K562 (cell line): Measurements from ENCODE around the gene GCNA. TPM values are rescaled to one million over a fixed set of nuclear protein-coding genes. Genes with fewer than 3 reads are reported as not detected.

Source experiments
- CHD4 ChIP-seq: fragments of 200-600 bp; sonication (generic); IDR thresholded peaks from 3 replicates; pipeline ENCODE4 v1.6.1; 2012; ENCODE audit warnings: low read depth, mild to moderate bottlenecking, mixed read lengths, low read length, inconsistent platforms; ENCODE audit not compliant: insufficient read depth, insufficient replicate concordance, poor library complexity, severe bottlenecking
- DMBX1 ChIP-seq: fragments of 250-450 bp; sonication (Bioruptor Pico); IDR thresholded peaks from 2 replicates; pipeline ENCODE4 v1.8.0; 2022; ENCODE audit warnings: inconsistent platforms, mild to moderate bottlenecking, moderate library complexity, borderline replicate concordance
- HDAC2 ChIP-seq: fragments of 450-650 bp; IDR thresholded peaks from 2 replicates; pipeline ENCODE4 v1.6.1; 2016; ENCODE audit warnings: mild to moderate bottlenecking
- HDGF ChIP-seq: fragments of 450-650 bp; IDR thresholded peaks from 2 replicates; pipeline ENCODE4 v1.6.1; 2016
- HIVEP1 ChIP-seq: fragments of 250-450 bp; sonication (Bioruptor Pico); IDR thresholded peaks from 2 replicates; pipeline ENCODE4 v1.4.0; 2020; ENCODE audit warnings: mild to moderate bottlenecking
- LEF1 ChIP-seq: fragments of 450-650 bp; IDR thresholded peaks from 2 replicates; pipeline ENCODE4 v1.6.1; 2016; ENCODE audit warnings: mild to moderate bottlenecking
- POLR2AphosphoS2 ChIP-seq: IDR thresholded peaks from 2 replicates; pipeline ENCODE4 v1.6.1; 2012; ENCODE audit warnings: low read length, improper control_type of control experiment
- SMAD4 ChIP-seq: fragments of 250-450 bp; sonication (Bioruptor Pico); conservative IDR thresholded peaks from 2 replicates; pipeline ENCODE4 v1.8.0; 2021; ENCODE audit warnings: inconsistent platforms, mild to moderate bottlenecking, moderate library complexity
- SNRNP70 ChIP-seq: fragments of 200-400 bp; formaldehyde crosslinking; optimal IDR thresholded peaks from 2 replicates; pipeline ENCODE3; 2017; ENCODE audit warnings: low read depth, low read length
- SREBF1 ChIP-seq: fragments of 150-350 bp; IDR thresholded peaks from 2 replicates; pipeline ENCODE4 v1.6.1; 2014; ENCODE audit warnings: antibody characterized with exemption, low read depth, low read length, borderline replicate concordance
- U2AF1 ChIP-seq: fragments of 200-400 bp; formaldehyde crosslinking; optimal IDR thresholded peaks from 2 replicates; pipeline ENCODE3; 2017; ENCODE audit warnings: mild to moderate bottlenecking, low read depth, low read length, moderate library complexity
- ZFP1 ChIP-seq: fragments of 450-650 bp; formaldehyde crosslinking; IDR thresholded peaks from 2 replicates; pipeline ENCODE4 v1.4.0; 2020; ENCODE audit warnings: mild to moderate bottlenecking, mixed read lengths
- ZNF431 ChIP-seq: sonication (generic); formaldehyde crosslinking; IDR thresholded peaks from 2 replicates; pipeline ENCODE4 v1.8.0; 2022; ENCODE audit warnings: mild to moderate bottlenecking, missing genetic modification reagents
- ZNF445 ChIP-seq: fragments of 250-450 bp; sonication (Bioruptor Pico); IDR thresholded peaks from 2 replicates; pipeline ENCODE4 v1.4.0; 2020; ENCODE audit warnings: low read depth, mild to moderate bottlenecking, moderate library complexity
- ZNF75A ChIP-seq: fragments of 450-650 bp; formaldehyde crosslinking; IDR thresholded peaks from 2 replicates; pipeline ENCODE4 v1.4.0; 2020; ENCODE audit warnings: mild to moderate bottlenecking
- ZNF79 ChIP-seq: fragments of 250-450 bp; sonication (Bioruptor Pico); IDR thresholded peaks from 2 replicates; pipeline ENCODE4 v1.4.0; 2020; ENCODE audit warnings: low read depth, mild to moderate bottlenecking, moderate library complexity
- polyA plus RNA-seq, 8 experiments: library from polyadenylated mRNA; depleted of rRNA in 4 of 8; stranded (reverse) in 5 of 8; unstranded in 3 of 8; fragments of >200 nt; fragmentation: Nextera tagmentation in 2 of 8; fragmentation: Illumina TruSeq in 1 of 8; extraction: Ambion mirVana in 2 of 8; extraction: Trizol in 1 of 8; gene quantifications; 2 replicates each; pipeline versions ENCODE4 v1.2.1 to v1.2.3, GENCODE V29; 2011 to 2014; ENCODE audit warnings: inconsistent platforms in 1 of 8, missing spikeins in 1 of 8
- total RNA-seq, 7 experiments: library from RNA; depleted of rRNA in 6 of 7; stranded (reverse); fragments of >200 nt in 6 of 7; fragmentation: Illumina TruSeq in 2 of 7; extraction: Trizol in 2 of 7; gene quantifications; 2 replicates each; pipeline versions ENCODE4 v1.2.1 to v1.2.3, GENCODE V29; 2011 to 2021; ENCODE audit warnings: low replicate concordance in 1 of 7
- TF ChIP-seq, protein P1 (sequence below), 2 experiments: fragments of 150-350 bp in 1 of 2; IDR thresholded peaks; 2 replicates each; pipeline ENCODE4 v1.6.1; 2012 to 2016; ENCODE audit warnings: low read depth in 2 of 2, low read length in 2 of 2, mild to moderate bottlenecking in 1 of 2, moderate library complexity in 1 of 2
- TF ChIP-seq, protein P2 (sequence below): sonication (generic); formaldehyde crosslinking; IDR thresholded peaks from 2 replicates; pipeline ENCODE4 v1.8.0; 2022; ENCODE audit warnings: mild to moderate bottlenecking, missing genetic modification reagents
- TF ChIP-seq, protein P3 (sequence below): fragments of 250-450 bp; sonication (Bioruptor Pico); IDR thresholded peaks from 2 replicates; pipeline ENCODE4 v1.8.0; 2021; ENCODE audit warnings: moderate library complexity, mild to moderate bottlenecking, inconsistent platforms
- TF ChIP-seq, protein P4 (sequence below): fragments of 450-650 bp; conservative IDR thresholded peaks from 2 replicates; pipeline ENCODE4 v1.6.1; 2016; ENCODE audit warnings: missing genetic modification characterization, low read depth, mild to moderate bottlenecking, missing compliant biosample characterization, moderate library complexity

GCNA gene
- total and polyA plus RNA-seq, 9 of the 15 experiments (the other 6 are each of a cell fraction or from before 2014, with no cell fraction given) = 0.27 to 1.5 (median 0.86) TPM

DNA sequence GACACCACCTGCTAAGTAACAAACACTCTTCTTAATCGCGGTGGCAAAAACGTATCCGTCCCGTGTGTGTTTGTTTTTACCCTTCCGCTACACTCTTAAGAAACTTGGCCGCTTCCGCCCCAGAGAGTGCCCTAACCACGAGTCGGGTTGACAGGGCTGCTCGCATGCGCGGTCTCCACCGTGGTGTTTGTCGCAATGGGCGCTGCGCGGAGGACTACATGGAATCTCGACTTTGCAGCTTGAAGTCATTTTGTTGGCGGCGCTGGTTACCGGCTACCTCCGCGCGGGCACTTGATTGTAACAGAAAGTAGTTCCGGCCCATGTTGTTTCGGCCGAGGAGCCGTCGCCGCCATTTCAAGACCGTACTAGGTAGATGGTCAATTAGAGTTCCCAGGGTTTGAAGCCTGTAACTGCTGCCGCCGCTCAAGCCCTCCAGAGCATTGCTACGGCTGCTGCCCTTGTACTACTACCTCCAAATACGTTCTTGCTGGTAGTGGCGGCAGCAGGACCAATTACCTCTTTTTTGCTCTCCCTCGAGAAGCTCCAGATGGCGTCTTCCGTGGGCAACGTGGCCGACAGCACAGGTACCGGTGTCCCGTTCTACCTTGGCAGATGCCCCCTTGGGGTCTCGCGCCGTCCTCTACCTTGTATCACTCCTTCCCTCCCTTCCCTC lies 45.3 kb upstream of the GCNA start, which contains the start of gene OGT (continued):
- peak; percentile 55; the same call in 1 of the 2 replicates for TF ChIP-seq ZNF431
- no peak for TF ChIP-seq ZFP1 (CRISPR knock-in tag)
- no peak for TF ChIP-seq POLR2AphosphoS2
- TF ChIP-seq, protein P1, sequence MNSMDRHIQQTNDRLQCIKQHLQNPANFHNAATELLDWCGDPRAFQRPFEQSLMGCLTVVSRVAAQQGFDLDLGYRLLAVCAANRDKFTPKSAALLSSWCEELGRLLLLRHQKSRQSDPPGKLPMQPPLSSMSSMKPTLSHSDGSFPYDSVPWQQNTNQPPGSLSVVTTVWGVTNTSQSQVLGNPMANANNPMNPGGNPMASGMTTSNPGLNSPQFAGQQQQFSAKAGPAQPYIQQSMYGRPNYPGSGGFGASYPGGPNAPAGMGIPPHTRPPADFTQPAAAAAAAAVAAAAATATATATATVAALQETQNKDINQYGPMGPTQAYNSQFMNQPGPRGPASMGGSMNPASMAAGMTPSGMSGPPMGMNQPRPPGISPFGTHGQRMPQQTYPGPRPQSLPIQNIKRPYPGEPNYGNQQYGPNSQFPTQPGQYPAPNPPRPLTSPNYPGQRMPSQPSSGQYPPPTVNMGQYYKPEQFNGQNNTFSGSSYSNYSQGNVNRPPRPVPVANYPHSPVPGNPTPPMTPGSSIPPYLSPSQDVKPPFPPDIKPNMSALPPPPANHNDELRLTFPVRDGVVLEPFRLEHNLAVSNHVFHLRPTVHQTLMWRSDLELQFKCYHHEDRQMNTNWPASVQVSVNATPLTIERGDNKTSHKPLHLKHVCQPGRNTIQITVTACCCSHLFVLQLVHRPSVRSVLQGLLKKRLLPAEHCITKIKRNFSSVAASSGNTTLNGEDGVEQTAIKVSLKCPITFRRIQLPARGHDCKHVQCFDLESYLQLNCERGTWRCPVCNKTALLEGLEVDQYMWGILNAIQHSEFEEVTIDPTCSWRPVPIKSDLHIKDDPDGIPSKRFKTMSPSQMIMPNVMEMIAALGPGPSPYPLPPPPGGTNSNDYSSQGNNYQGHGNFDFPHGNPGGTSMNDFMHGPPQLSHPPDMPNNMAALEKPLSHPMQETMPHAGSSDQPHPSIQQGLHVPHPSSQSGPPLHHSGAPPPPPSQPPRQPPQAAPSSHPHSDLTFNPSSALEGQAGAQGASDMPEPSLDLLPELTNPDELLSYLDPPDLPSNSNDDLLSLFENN (IDR thresholded peaks at IDR 0.05; ENCODE audit: low read depth in 2 of 2, low read length in 2 of 2) = peak in 1 of 2 experiments; percentile 54; a peak in 1 of 4 replicates
- TF ChIP-seq SNRNP70 = no peak
- peak; percentile 63 for TF ChIP-seq SMAD4 (CRISPR knock-in tag)
- TF ChIP-seq ZNF79 = no peak
- TF ChIP-seq ZNF445 (CRISPR knock-in tag) = no peak
- no peak for TF ChIP-seq HIVEP1 (CRISPR knock-in tag)
- TF ChIP-seq, protein P2, sequence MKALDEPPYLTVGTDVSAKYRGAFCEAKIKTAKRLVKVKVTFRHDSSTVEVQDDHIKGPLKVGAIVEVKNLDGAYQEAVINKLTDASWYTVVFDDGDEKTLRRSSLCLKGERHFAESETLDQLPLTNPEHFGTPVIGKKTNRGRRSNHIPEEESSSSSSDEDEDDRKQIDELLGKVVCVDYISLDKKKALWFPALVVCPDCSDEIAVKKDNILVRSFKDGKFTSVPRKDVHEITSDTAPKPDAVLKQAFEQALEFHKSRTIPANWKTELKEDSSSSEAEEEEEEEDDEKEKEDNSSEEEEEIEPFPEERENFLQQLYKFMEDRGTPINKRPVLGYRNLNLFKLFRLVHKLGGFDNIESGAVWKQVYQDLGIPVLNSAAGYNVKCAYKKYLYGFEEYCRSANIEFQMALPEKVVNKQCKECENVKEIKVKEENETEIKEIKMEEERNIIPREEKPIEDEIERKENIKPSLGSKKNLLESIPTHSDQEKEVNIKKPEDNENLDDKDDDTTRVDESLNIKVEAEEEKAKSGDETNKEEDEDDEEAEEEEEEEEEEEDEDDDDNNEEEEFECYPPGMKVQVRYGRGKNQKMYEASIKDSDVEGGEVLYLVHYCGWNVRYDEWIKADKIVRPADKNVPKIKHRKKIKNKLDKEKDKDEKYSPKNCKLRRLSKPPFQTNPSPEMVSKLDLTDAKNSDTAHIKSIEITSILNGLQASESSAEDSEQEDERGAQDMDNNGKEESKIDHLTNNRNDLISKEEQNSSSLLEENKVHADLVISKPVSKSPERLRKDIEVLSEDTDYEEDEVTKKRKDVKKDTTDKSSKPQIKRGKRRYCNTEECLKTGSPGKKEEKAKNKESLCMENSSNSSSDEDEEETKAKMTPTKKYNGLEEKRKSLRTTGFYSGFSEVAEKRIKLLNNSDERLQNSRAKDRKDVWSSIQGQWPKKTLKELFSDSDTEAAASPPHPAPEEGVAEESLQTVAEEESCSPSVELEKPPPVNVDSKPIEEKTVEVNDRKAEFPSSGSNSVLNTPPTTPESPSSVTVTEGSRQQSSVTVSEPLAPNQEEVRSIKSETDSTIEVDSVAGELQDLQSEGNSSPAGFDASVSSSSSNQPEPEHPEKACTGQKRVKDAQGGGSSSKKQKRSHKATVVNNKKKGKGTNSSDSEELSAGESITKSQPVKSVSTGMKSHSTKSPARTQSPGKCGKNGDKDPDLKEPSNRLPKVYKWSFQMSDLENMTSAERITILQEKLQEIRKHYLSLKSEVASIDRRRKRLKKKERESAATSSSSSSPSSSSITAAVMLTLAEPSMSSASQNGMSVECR (CRISPR knock-in tag) = no peak
- TF ChIP-seq, protein P3, sequence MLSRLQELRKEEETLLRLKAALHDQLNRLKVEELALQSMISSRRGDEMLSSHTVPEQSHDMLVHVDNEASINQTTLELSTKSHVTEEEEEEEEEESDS (CRISPR knock-in tag) = no peak
- TF ChIP-seq U2AF1 = no peak
- TF ChIP-seq CHD4 = no peak
- TF ChIP-seq HDAC2 = peak; percentile 72; the same call in 1 of the 2 replicates
- no peak for TF ChIP-seq SREBF1
- TF ChIP-seq HDGF = no peak
- TF ChIP-seq, protein P4, sequence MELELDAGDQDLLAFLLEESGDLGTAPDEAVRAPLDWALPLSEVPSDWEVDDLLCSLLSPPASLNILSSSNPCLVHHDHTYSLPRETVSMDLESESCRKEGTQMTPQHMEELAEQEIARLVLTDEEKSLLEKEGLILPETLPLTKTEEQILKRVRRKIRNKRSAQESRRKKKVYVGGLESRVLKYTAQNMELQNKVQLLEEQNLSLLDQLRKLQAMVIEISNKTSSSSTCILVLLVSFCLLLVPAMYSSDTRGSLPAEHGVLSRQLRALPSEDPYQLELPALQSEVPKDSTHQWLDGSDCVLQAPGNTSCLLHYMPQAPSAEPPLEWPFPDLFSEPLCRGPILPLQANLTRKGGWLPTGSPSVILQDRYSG = no peak
- TF ChIP-seq ZNF75A (CRISPR knock-in tag) = no peak
- TF ChIP-seq LEF1 = 0 out of 2 replicates have a peak, but pooled peaks have one; percentile 28
- TF ChIP-seq DMBX1 = 0 out of 2 replicates have a peak, but pooled peaks have one; percentile 24
